OCI-LY1 (cell line): Measurements from ENCODE around the gene AREG.

Source experiments
- H2AFZ ChIP-seq: fragments of 200-600 bp; sonication (generic), shearing (Covaris generic); 2 replicates; pipeline ENCODE4 v1.6.0; 2014; ENCODE audit warnings: antibody characterized with exemption, mild to moderate bottlenecking, low read length
- H3F3A ChIP-seq: fragments of 200-600 bp; sonication (generic), shearing (Covaris generic); 2 replicates; pipeline ENCODE4 v1.6.0; 2014; ENCODE audit warnings: mild to moderate bottlenecking, antibody characterized with exemption, low read length, moderate library complexity; ENCODE audit not compliant: insufficient read depth
- H3K27ac ChIP-seq: fragments of 200-600 bp; sonication (generic); 2 replicates; pipeline ENCODE4 v1.5.1; 2014; ENCODE audit warnings: low read length, mixed run types, mild to moderate bottlenecking, low read depth; ENCODE audit not compliant: poor library complexity, severe bottlenecking
- H3K27me3 ChIP-seq: fragments of 200-600 bp; sonication (generic); 2 replicates; pipeline ENCODE4 v1.6.0; 2014; ENCODE audit warnings: antibody characterized with exemption, mild to moderate bottlenecking, low read length, moderate library complexity; ENCODE audit not compliant: insufficient read depth
- H3K36me3 ChIP-seq: fragments of 200-600 bp; sonication (generic); 2 replicates; pipeline ENCODE4 v1.6.1; 2014; ENCODE audit warnings: mild to moderate bottlenecking, antibody characterized with exemption, low read length, moderate library complexity, mixed read lengths; ENCODE audit not compliant: insufficient read depth
- H3K4me1 ChIP-seq: fragments of 200-600 bp; sonication (generic); 2 replicates; pipeline ENCODE4 v1.5.1; 2014; ENCODE audit warnings: mild to moderate bottlenecking, low read length, moderate library complexity; ENCODE audit not compliant: insufficient read depth, severe bottlenecking
- H3K4me2 ChIP-seq: fragments of 200-600 bp; sonication (generic), shearing (Covaris generic); 2 replicates; pipeline ENCODE4 v1.6.1; 2014; ENCODE audit warnings: low read length
- H3K4me3 ChIP-seq: fragments of 200-600 bp; sonication (generic); 2 replicates; pipeline ENCODE4 v1.5.1; 2014; ENCODE audit warnings: low read length, low read depth, mild to moderate bottlenecking, mixed read lengths; ENCODE audit not compliant: poor library complexity, severe bottlenecking
- H3K79me2 ChIP-seq: fragments of 200-600 bp; shearing (Covaris generic); 2 replicates; pipeline ENCODE4 v1.6.1; 2016; ENCODE audit warnings: mixed run types, low read length, mixed read lengths; ENCODE audit not compliant: insufficient read depth
- H3K9ac ChIP-seq: fragments of 200-600 bp; sonication (generic), shearing (Covaris generic); 2 replicates; pipeline ENCODE4 v1.6.1; 2014; ENCODE audit warnings: mild to moderate bottlenecking, low read length, mixed read lengths
- H3K9me2 ChIP-seq: fragments of 200-600 bp; sonication (generic), shearing (Covaris generic); 2 replicates; pipeline ENCODE4 v1.6.1; 2014; ENCODE audit warnings: low read depth, mild to moderate bottlenecking, low read length, mixed read lengths
- H3K9me3 ChIP-seq: fragments of 200-600 bp; shearing (Covaris generic); 2 replicates; pipeline ENCODE4 v1.6.1; 2014; ENCODE audit warnings: low read length, mixed read lengths
- H4K20me1 ChIP-seq: fragments of 200-600 bp; sonication (generic), shearing (Covaris generic); 2 replicates; pipeline ENCODE4 v1.6.0; 2016; ENCODE audit warnings: mild to moderate bottlenecking, low read length; ENCODE audit not compliant: insufficient read depth
- CTCF ChIP-seq: fragments of 200-600 bp; sonication (generic), shearing (Covaris generic); IDR thresholded peaks from 2 replicates; pipeline ENCODE4 v1.5.1; 2017; ENCODE audit warnings: mild to moderate bottlenecking, antibody characterized with exemption, low read length, moderate library complexity, mixed read lengths
- EZH2 ChIP-seq: fragments of 200-600 bp; sonication (generic), shearing (Covaris generic); IDR thresholded peaks from 2 replicates; pipeline ENCODE4 v1.8.0; 2017; ENCODE audit warnings: borderline replicate concordance, mixed run types, mild to moderate bottlenecking, antibody characterized with exemption, low read length, moderate library complexity, mixed read lengths

The AREG gene

DNA sequence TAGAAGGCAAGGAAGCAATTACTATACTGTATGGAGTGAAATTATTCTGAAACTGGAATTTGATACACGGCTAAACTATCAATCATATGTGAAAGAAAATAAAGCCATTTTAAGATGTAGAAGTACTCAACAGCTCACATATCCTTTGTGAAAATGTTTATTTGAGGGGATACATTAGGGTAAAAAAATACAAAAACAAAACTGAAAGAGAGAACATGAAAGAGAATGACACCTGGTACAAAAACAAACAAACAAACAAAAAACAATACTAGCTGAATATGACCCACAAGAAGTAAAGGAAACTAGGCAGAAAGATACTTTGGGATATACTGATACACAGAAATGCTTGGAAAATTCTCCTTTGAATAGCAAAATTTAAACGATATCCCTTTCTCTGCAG, 20.8 kb upstream of the AREG start:
- Histone ChIP-seq H3K9me2 (no peaks in the 10 kb centered on the region), H3K79me2 (no peaks in the 10 kb centered on the region), H3F3A (no peaks in the 10 kb centered on the region), H3K4me1 (no peaks in the 10 kb centered on the region), H3K27ac (no peak overlapping the region), H3K4me3 (no peak overlapping the region), H3K27me3 (no peaks in the 10 kb centered on the region), H4K20me1 (no peaks in the 10 kb centered on the region), H3K9ac (no peak overlapping the region), H2AFZ (no peak overlapping the region), H3K9me3 (no peaks in the 10 kb centered on the region), H3K36me3 (no peaks in the 10 kb centered on the region), H3K4me2 (no peak overlapping the region)
- TF ChIP-seq EZH2 (no peak), CTCF (no peak)

DNA sequence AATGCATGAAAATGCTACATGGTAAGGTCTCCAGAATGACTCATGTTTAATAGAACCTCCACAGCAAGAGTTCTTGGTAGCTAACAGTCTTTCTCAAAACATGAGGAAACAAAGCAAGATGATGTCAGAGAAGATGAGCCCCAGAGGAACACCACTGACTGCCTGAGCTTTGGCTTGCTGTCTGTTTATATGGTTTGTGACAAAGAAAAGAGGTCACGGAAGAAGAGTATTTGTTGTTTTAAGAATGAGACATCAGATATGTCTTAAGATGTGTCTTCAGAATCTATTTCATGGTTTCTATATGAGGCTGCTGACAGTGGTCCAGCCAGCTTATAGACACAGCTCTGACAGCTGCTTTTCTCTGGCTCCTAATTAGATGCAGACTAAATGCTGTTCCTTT, 18.8 kb upstream of the AREG start:
- no peak overlapping the region for H3K9ac ChIP-seq
- H3K27ac ChIP-seq, result no peak overlapping the region
- H3K4me2 ChIP-seq, result no peak overlapping the region
- no peak overlapping the region for H3K4me3 ChIP-seq
- H3K36me3 ChIP-seq, result no peaks in the 10 kb centered on the region
- no peaks in the 10 kb centered on the region for H3K4me1 ChIP-seq
- no peaks in the 10 kb centered on the region for H3K9me2 ChIP-seq
- H3K27me3 ChIP-seq, result no peaks in the 10 kb centered on the region
- no peak overlapping the region for H2AFZ ChIP-seq
- no peaks in the 10 kb centered on the region for H3K9me3 ChIP-seq
- H4K20me1 ChIP-seq, result no peaks in the 10 kb centered on the region
- H3F3A ChIP-seq, result no peaks in the 10 kb centered on the region
- H3K79me2 ChIP-seq, result no peaks in the 10 kb centered on the region
- TF ChIP-seq CTCF (no peak), EZH2 (no peak)

DNA sequence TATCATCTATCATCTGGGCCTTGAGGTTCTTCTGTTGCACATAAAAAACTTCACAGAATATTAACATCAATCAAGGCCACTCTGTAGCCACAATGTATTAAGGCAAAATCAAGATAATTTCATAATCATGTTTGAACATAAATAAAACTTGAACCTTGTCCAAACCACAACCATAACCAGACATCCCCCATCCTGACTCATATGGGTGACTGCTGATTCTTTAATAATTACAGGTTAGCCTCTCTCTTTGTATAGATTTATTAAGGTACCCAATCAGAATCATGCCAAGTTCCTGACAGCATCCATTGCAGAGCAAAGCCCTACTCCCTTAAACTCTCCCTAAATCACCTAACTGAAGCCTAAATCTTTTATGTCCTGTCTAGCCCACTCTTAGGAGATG, 16.7 kb upstream of the AREG start:
- H3K9me2 ChIP-seq, result no peaks in the 10 kb centered on the region
- TF ChIP-seq EZH2 (no peak), CTCF (no peak)
- no peak overlapping the region for H2AFZ ChIP-seq
- no peak overlapping the region for H3K4me2 ChIP-seq
- H3K27ac ChIP-seq, result no peak overlapping the region
- no peaks in the 10 kb centered on the region for H3K9me3 ChIP-seq
- no peaks in the 10 kb centered on the region for H3K4me1 ChIP-seq
- no peaks in the 10 kb centered on the region for H3K36me3 ChIP-seq
- no peak overlapping the region for H3K9ac ChIP-seq
- H3K4me3 ChIP-seq, result no peak overlapping the region
- no peaks in the 10 kb centered on the region for H4K20me1 ChIP-seq
- no peaks in the 10 kb centered on the region for H3K79me2 ChIP-seq
- no peaks in the 10 kb centered on the region for H3F3A ChIP-seq
- no peaks in the 10 kb centered on the region for H3K27me3 ChIP-seq
